ENCODE data around the gene SDK1.
"Not testable (repeated sequence)": the region's sequence is repeated elsewhere in the genome, so short reads cannot be mapped to it uniquely, and the experiment has no call there.

Gene SDK1

DNA sequence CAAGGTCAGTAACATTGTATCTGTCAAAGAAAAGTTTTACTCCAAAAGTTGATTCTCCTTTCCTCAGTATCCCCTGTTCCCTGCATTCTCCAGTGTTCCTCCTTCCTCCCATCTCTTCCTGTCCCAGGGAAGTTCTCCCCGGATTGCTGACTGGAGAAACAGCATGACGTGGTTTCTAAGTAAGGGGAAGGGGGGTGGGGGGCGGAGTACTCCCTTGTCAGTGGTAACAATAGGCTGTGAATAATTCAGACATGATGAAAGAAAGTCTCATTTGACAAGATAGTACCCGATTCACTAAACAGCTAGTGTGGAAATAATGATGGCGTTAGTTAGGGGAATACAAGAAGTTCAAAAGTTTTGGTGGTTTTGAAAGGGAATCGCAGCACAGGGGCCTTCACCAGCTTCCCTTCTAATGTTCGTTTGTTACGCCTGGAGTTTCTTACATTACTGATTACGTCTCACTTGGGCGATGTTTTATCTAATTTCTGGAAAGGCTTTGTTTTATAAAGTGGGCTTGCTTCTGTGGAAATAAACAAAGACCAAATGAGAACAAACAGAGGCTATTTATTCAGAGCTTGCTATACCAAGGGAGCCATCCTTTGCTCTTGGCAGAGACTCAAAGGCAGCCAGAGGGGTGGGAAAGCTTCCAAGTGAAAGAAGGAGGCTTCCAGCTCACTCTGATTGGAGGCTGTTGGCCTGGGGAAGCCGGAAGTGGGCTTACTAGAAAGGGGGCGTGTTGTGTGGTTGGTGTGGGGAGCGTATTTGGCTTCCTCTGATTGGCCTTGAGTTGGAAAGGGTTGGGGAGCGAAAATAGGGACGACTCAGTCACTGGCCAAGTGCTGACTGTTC lies 453.7 kb downstream of the SDK1 start:
- DNase-seq = no peak

DNA sequence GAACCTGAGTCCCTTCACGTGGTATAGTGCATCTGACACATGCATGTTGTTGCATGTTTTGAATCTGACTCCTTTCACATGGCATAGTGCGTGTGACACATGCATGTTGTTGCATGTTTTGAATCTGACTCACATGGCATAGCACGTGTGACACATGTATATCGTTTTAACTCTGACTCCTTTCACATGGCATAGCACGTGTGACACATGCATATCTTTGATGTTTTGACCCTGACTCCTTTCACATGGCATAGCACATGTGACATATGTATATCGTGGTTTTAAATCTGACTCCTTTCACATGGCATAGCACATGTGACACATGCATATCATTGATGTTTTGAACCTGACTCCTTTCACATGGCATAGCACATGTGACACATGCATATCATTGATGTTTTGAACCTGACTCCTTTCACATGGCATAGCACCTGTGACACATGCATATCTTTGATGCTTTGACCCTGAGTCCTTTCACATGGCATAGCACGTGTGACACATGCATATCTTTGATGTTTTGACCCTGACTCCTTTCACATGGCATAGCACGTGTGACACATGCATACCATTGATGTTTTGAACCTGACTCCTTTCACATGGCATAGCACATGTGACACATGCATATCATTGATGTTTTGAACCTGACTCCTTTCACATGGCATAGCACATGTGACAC lies 454.9 kb downstream of the SDK1 start:
- DNase-seq = not testable (repeated sequence)

DNA sequence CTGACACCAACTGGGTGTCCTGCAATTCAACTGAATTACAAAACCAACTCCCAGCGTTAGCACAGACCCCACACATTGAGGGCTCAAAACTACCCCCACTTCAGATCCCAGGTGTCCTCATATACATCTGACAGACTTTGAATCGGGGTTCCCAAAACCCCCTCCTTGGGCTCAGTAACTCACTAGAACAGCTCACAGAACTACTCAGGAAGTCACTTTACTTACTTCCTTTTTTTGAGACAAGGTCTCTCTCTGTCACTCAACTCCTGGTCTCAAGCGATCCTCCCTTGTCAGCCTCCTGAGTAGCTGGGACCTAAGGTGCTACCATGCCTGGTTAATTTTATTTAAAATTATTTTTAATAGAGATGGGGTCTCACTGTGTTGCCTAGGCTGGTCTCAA lies 456.0 kb downstream of the SDK1 start:
- DNase-seq = no peak

DNA sequence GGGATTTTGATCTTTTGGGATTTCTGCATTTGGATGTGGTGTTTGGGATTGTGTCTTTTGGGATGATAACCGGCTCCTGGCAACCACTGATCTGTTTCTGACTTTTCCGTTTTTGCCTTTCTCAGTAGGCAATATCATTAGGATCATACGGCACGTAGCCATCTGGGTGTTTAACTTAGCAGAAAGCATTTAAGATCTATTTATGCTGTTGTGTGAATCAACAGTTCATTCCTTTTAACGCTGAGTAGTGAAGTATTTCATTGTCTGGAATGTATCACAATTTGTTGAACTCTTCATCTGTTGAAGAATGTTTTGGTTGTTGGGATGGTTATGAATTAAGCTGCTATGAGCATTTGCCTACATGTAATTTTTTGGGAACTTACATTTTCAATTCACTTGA lies 459.6 kb downstream of the SDK1 start:
- no peak for DNase-seq

DNA sequence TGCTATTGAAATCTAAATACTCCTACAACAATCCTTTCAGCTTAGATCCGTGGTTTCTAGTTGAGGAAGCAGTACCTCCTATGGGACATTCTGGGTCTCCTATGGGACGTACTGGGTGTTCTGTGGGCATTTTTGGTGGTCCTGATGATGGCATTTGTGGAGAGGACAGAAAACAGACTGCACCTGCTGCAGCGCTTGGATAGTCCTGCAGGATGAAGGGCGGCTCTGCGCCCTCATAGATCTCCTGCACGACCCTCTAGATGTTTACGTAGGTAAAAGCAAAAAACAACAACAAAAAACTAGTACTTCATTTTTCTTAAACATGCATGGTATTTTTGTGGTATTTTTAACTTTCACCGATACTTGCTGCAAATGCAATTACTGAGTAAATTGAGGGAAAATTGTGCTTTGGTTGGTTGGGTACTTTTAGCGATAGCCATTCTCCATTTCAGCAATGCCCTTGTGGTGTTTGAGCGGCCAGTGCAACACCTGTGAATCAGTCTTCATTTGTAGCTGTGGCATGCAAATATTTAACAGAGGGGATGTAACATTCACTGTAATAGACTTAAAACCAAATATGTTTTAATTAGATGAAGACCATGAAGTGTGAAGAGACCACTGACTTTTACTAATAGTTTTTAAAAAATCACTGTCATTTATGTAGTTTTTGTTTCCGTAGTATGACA lies 461.2 kb downstream of the SDK1 start:
- DNase-seq = no peak

DNA sequence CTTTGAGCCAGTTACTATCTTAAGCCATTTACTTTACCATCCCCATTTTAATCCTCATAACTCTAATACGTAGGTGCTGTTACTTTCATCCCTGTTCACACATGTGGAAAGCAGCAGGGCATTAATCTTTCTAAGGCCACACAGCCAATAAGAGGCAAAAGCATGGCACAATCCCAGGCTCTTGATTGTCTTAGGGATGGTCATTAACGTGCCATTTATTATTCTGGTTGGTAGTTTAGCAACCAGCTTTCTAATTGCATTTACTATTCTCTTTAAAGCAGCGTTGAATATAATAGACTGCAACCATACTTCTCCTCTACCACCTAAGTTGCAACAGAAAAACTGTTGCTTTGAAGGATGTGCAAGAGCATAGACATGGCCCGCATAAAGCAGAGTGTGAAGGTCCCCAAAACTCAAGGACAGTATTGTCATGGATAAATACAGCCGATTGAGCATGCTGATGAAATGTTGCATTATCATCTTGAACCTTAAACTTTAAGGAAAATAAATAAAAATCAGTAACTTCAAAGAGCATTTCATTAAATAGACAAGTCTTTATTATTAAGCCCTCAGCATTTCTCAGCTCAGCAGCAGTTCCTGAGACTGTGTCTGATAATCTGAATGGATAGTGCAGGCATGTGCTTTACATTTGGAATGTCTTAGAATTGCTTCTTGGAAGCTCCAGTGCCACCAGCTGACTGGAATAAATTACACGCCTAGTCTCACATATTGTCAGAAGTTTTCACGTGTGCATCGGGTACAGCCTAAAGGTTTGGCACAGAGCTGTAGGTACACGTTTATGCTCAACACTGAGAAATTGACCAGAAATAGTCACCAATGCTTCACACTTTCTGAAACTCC lies 467.1 kb downstream of the SDK1 start:
- DNase-seq = no peak

DNA sequence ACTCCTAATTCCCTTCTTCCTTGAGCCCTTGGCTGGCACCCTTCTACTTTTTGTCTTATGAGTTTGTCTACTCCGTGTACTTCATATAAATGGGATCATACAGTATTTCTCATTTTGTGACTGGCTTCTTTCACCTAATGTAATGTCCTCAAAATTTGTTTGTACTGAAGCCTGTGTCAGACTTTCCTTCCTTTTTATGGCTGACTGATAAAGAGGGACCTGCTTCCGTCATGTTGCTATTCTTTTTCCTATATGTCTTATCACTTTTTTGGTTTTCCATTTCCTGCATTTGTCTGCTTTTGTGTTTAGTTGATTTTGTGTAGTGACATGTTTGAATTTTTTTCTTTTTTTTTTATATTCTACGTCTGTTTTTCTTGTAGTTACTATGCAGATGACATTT lies 470.9 kb downstream of the SDK1 start:
- DNase-seq = no peak

DNA sequence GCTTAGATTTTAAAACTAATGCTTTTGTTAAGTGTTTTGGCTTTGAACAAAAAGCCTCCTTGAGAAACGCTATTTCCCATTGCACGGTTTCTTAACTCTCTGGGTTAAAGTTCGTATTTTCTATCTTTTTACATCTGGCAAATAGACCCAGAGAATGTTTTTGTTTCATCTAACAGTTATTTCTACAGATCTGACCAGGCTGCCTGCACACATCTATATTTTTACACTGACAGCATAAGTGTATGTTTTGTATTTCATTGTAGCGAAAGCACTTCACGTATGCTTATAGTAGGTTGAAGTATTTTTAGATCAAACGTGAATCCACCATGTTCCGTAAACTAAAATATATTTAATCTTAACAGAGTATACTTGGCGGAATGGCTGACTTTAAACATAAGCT lies 477.3 kb downstream of the SDK1 start:
- DNase-seq = no peak

DNA sequence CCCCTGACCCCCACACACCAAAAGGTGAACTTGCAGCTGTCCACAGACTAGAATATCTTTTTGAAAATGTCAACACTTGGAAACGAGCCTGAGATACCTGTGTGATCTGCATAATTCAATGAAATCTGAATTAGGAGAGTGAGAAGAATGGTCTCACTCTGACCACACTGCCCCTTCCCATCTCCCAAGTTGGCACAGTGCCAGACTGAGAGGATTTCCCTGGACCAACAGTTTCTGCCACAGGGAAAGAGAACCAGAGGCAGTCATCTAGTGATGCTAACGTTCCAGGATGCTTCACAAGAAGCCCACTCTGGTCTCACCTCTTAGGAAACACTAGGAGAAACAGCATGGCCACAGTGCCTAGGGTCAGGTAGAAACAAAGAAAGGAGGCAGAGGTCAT lies 479.0 kb downstream of the SDK1 start:
- DNase-seq = no peak

DNA sequence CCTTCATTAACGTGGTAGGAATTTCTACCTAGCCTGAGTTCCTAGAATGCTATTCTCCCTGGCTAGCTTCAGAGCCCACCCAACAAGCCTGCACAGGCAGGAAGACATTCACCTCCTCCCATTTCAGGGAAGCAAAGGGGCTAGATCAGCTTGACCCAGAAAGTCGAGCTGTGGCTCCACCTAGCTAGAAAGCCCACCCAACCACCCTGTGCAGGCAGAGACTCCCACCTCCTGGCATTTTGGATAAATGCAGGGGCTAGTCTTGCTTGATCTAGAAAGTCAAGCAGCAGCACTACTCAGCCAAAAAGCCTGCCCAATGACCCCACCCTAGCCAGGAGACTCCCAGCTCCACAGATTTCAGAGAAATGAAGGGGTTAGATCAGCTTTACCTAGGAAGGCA lies 479.5 kb downstream of the SDK1 start:
- DNase-seq = no peak

DNA sequence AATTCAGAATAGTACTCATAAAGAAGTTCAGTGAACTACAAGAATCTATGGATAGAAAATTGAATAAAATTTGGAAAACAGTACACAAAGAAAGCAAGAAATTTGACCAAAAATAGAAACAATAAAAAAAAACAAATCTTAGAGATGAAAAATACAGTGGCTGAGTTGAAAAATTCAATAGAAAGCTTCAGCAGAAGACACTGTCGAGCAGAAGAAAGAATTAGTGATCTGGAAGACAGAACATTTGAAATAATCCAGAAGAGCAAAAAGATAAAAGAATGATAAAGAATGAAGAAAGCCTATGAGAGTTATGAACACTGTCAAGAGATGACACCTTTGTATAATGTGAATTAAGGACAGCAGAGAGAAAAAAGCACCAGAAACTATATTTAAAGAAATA lies 480.6 kb downstream of the SDK1 start:
- no peak for DNase-seq

DNA sequence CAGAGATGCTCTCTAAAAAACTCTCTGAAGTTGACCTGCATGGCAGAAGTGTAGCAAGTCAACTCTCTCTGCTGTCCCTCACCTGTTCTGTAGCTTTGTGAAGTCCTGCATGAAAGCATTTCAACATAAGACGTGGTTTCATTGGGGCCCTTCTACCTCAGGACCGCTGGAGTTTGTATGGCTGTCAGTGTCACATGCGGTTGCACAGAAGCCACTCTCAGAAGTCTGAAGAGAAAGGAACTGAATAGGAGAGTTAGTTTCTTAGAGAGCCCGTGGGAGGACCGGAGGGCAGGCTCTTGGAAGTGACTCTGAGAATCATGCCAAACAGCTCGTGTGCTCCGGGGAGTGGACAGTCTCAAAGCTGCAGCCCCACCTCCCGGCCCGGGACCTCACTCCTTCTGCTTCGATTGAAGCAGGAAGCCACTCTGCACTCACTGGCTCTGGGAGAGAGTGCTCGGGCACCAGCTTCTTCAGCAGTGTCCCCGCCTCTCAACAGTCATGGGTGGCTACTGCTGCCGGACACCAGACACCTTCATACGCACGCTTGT lies 486.7 kb downstream of the SDK1 start:
- no peak for DNase-seq

DNA sequence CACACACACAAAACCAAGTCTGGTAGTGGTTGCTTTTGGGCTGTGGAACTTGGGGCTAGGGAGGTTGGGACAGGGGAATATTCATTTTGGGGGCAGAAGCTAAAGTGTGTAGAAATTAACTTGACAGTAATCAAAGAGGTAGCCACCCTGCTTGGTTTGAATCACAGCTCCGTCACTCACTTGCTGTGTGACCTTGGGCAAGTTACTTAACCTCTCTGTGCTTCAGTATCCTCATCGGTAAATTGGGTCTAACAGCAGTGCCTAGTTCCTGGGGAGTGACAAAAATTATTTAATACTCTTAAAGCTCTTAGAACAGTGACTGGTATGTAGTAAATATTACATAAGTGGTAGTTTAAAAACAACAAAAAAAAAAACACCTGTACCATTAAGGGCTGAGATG lies 489.8 kb downstream of the SDK1 start:
- DNase-seq = no peak

DNA sequence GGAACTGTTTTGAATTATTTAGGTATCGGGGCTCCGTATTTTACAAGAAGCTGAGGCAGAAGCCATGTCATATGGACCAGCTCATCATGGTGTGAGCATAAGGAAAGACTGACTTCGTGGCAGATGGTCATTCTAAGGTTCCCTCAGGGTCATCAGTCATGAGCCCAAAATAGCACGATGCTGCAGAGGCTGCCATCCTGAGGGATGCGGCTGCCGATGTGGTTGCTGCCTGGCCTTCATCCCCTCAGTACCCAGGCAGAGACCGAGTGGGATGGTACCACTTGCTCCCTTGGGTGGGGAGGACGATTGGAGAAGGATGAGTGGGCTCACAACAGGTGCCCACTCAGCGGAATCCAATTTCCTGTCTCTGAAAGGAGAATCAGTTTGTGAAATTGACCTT lies 490.3 kb downstream of the SDK1 start:
- DNase-seq = no peak

DNA sequence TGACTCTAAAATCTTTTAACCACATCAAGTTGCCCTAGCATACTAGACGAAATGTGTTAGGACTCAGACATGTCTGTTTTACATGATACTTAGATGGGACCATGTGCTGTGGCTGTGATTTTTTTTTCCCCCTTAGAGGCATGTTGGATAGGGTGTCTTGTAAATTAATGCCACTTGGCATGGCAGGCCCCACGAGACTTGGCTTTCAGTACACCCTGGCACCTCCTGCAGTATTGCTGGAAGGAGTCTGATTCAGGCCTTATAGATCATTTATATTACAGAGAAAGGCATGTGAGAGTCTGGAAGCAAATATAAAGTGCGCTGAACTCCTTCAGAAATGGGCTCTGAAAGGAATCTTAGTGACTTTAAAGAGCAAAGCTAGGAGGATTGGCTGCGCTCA lies 494.1 kb downstream of the SDK1 start:
- peak; percentile 29 for DNase-seq

DNA sequence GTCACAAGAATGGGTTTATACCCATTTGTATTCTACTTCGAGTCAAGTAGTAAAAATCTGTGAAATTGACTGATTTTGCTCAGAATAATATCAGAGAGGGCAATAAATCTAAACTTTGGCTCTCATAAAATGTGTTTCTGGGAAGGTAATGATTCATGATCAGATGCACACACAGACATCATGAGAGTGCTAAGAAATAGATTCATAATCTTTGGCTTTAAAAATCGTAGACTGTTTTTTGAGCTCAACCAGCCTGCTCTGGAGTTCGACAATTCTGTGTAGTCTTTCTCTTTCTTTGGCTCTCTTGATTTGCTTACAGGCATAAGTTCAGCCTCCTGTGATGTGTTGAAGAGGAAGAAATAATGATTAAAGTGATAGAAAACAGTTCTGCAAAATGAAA lies 494.7 kb downstream of the SDK1 start:
- no peak for DNase-seq

DNA sequence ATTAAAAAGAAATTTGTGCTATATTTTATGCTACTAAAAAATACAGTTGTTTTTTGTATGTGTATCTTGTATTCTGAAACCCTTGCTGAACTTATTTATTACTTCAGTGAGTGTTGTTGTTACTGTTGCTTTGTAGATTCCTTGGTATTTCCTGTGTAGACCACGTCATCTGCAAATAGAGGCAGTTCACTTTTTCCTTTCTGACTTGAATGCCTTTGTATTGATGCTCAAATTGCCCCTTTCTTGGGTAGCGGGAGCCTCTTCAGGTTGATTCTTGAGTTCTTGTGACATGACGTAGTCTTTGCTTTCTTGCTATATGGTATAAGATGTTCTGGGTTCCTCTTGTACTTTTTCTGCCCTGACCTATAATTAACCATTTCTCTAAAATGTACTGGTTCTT lies 504.1 kb downstream of the SDK1 start:
- no peak for DNase-seq

DNA sequence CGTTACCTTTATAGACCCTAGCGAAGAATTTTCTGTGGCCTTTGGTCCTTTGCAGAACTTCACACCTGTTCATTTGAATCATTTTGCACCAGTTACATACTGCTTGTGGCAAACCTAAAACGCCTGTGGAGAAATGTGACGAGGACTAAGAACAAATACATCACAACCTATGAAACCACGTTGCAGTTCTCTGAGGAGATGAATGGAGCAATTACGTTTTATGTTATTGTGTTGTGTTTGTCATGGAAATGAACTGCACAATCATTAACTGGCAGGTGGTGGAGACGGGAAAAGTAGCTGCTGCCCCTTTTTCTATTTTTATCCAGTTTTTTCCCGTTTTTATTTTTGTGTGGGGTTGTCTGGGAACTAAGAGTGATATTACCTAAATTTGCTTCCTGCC lies 505.5 kb downstream of the SDK1 start:
- no peak for DNase-seq

DNA sequence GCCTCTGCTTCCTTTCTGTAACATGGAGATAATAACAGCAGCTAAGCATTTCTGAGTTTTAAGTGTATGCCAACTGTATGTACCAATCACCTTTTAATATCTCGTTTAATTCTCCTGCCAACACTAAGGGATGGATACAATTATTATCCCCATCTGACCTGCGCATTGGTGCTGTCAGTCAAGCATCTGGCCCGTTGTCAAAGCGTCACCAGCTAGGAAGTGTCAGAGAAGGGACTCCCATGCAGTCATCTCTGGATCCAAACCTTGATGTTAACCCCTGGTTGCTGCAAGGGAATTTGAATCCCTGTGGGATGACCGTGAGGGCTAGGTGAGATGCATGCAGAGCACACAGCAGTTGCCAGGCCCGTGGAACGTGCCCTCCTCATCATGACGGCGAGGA lies 506.8 kb downstream of the SDK1 start:
- no peak for DNase-seq

DNA sequence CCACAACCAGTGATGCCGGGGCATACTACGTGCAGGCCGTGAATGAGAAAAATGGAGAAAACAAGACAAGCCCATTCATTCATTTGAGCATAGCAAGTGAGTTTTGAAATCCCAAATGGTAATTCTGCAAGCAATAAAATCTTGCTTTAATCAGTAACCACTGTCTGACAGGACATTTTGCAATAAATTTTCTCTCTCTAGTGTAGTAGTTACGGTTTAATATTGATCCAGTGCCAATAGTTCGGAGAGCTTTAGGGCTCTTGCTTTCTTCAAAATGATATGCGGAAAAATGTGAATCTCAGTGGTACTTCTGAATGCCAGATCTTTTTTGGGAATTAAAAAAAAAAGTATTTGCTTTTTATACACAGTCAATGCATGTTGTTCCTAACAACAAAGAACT lies 520.4 kb downstream of the SDK1 start:
- no peak for DNase-seq

DNA sequence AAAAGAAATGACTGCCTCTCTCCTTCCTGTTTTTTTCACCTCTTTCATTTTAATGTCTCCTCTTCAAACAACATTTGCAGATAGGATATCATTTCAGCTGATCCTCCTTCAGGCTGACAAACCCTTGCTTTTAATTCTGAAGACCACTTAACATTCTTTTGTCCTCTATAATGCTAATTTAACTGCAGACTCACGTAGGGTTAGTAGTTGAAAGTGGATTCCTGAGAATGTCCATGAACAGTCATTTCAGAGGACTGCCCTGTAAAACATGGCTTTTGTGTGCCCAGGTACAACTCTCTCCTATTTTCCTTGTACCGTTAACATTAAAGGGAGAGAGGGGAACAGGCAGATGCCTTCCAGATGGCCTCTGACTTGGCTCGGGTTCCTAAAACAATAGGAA lies 524.4 kb downstream of the SDK1 start:
- peak; percentile 24 for DNase-seq

DNA sequence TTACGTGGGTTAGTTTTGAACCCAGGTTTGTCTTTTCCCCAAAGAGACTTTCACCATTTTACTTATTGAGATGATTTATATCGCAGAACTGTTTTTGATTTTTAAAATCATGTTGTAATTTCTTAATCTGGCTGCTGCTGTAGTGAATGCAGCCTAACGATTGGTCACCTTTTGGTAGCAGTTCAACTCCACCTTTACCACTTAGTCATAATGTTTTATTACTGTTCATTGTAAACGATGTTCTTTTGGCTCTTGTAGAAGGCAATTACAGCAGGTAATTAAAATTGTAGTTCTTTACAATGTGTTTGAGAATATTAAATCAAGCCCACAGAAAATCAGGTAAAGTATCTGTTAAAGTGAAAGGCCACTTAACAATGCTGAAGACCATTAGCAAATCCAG lies 531.1 kb downstream of the SDK1 start:
- DNase-seq = no peak

DNA sequence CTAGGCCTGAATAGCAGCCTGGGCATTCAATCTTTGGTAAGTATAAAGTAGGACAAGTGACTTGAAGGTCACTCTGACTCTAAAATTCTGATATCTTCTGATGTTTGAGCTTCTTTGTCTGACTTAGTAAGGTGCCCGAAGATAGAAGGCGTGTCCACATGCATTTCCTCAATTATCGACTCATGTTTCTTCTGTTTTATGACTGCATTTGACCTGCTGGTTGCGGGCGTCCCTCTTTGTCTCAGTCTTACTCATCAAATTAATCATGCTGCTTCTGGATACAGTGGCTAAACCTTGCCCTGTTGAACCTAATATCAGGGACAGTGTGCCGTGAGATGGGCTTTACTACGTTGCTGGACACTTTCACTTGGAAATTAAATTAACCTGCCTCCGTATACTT lies 534.1 kb downstream of the SDK1 start:
- no peak for DNase-seq

Measured in NCI-H2171 (cell line).